ENCODE measurements around the gene AQP7. TPM values are rescaled to one million over a fixed set of nuclear protein-coding genes. Genes with fewer than 3 reads are reported as not detected.

The AQP7 gene
- total RNA-seq, 2 donors from 2014 or later, result 6.4 TPM; not detected in 1

DNA sequence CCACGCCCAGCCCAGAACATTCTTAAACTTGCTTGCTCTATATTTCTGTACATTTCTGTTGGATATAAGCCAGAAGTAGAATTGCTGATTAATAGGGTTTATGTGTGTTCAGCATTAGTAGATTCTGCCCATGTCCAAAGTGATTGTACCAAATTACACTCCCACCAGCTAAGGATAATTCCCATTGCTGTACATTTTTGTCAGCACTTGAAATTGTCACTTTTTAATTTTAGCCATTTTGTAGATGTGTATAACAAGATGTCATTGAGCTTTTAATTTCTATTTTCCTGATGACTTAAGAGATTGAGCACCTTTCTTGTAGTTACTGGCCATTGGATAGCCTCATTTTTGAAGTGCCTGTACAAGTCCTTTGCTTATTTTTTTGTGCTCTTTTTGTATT lies 46.4 kb downstream of the AQP7 start:
- WGBS, result 100% methylated on average over 1 of the region's 1 CpG
- no peak for TF ChIP-seq POLR2A (IDR thresholded peaks at IDR 0.05)
- TF ChIP-seq POLR2AphosphoS5 (IDR thresholded peaks at IDR 0.05), result no peak
- TF ChIP-seq, protein P1, sequence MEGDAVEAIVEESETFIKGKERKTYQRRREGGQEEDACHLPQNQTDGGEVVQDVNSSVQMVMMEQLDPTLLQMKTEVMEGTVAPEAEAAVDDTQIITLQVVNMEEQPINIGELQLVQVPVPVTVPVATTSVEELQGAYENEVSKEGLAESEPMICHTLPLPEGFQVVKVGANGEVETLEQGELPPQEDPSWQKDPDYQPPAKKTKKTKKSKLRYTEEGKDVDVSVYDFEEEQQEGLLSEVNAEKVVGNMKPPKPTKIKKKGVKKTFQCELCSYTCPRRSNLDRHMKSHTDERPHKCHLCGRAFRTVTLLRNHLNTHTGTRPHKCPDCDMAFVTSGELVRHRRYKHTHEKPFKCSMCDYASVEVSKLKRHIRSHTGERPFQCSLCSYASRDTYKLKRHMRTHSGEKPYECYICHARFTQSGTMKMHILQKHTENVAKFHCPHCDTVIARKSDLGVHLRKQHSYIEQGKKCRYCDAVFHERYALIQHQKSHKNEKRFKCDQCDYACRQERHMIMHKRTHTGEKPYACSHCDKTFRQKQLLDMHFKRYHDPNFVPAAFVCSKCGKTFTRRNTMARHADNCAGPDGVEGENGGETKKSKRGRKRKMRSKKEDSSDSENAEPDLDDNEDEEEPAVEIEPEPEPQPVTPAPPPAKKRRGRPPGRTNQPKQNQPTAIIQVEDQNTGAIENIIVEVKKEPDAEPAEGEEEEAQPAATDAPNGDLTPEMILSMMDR (IDR thresholded peaks at IDR 0.05), result no peak
- H3K36me3 ChIP-seq, result no peaks in the 10 kb centered on the region
- no peak for DNase-seq (ENCODE audit: low spot score)
- no peak overlapping the region for H3K4me3 ChIP-seq
- H3K27ac ChIP-seq, result no peak overlapping the region
- H3K27me3 ChIP-seq (replicated peaks; ENCODE audit: insufficient read depth), result no peaks in the 10 kb centered on the region
- no peaks in the 10 kb centered on the region for H3K4me1 ChIP-seq (replicated peaks)
- intact Hi-C loops (cut with DNase I), result no loop called here
- H3K9me3 ChIP-seq, result no peaks in the 10 kb centered on the region

DNA sequence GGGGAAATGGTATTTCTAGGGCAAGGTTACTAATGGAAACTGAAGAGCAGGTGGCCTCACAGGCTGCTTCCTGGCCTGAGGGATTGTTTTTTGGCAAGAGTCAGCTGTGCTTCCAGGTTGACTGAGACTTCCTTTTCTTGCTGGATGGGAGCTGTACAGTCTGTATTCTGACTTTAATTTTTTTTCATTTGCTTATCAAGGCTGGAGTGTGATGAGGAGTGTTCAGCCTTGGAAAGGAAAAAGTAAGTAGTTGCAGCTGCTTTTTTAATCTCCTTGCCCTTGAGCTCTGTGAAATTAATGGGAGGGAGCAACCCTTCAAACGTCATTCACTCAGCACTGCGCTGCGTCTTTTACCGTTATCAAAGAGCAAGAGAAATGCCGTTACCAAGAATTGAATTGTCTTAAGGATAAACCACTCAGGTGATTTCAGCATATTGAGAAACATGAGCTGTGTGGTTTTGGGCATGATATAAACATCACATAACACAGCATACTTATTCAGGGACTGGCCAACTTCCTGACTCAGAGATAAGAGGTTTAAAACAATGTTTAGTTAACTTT lies 47.6 kb downstream of the AQP7 start:
- intact Hi-C loops (cut with DNase I), result no loop called here
- no peak for DNase-seq (ENCODE audit: low spot score)
- H3K27me3 ChIP-seq (replicated peaks; ENCODE audit: insufficient read depth), result no peaks in the 10 kb centered on the region
- H3K36me3 ChIP-seq, result no peaks in the 10 kb centered on the region
- no peaks in the 10 kb centered on the region for H3K9me3 ChIP-seq
- no peak overlapping the region for H3K27ac ChIP-seq
- no peak for TF ChIP-seq POLR2AphosphoS5 (IDR thresholded peaks at IDR 0.05)
- TF ChIP-seq POLR2A (IDR thresholded peaks at IDR 0.05), result no peak
- TF ChIP-seq, protein P1 (IDR thresholded peaks at IDR 0.05), result no peak
- no peak overlapping the region for H3K4me3 ChIP-seq
- 65% methylated on average over 5 of the region's 5 CpGs for WGBS
- H3K4me1 ChIP-seq (replicated peaks), result no peaks in the 10 kb centered on the region

DNA sequence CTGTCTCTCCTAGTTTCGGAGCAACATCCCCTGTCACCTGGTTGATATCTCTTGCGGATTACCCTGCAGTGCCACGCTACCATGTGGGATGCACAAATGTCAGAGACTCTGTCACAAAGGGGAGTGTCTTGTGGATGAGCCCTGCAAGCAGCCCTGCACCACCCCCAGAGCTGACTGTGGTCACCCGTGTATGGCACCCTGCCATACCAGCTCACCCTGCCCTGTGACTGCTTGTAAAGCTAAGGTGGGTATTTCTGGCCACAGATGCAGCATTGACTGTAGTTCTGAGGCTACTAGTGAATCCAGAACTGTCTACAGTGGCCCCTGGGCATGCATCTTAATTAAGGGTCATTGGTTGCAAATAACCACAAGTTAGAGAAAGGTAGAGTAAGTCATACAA lies 50.8 kb downstream of the AQP7 start:
- no peak for DNase-seq (ENCODE audit: low spot score)
- no peaks in the 10 kb centered on the region for H3K4me1 ChIP-seq (replicated peaks)
- no peak overlapping the region for H3K4me3 ChIP-seq
- no peaks in the 10 kb centered on the region for H3K9me3 ChIP-seq
- 83% methylated on average over 4 of the region's 4 CpGs for WGBS
- no peaks in the 10 kb centered on the region for H3K27me3 ChIP-seq (replicated peaks; ENCODE audit: insufficient read depth)
- no peak overlapping the region for H3K27ac ChIP-seq
- intact Hi-C loops (cut with DNase I), result no loop called here
- H3K36me3 ChIP-seq, result peaks cover 0 to 11% of the 10 kb centered on the region in 2 donors
- TF ChIP-seq POLR2AphosphoS5 (IDR thresholded peaks at IDR 0.05), result no peak
- no peak for TF ChIP-seq POLR2A (IDR thresholded peaks at IDR 0.05)
- TF ChIP-seq, protein P1 (IDR thresholded peaks at IDR 0.05), result no peak

DNA sequence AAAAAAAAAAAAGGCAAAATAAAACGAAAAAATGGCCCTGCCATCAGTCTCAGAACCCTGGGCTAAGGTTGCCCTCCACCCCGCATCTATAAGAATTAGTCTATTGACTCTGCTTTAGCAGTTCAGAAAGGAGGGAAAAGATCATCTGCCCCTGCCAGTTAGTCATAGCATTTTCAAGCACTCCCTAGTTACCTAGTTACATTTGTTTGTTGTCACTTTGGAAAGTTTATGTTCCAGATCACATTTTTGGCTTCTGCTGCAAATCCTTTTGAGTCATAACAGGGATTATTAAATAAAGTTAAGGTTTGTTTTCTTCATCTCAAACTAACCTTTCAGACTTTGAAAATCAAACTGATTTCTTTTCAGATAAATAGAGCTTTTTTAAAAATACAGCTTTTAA lies 52.1 kb downstream of the AQP7 start:
- intact Hi-C loops (cut with DNase I), result no loop called here
- H3K4me3 ChIP-seq, result no peak overlapping the region
- no peaks in the 10 kb centered on the region for H3K9me3 ChIP-seq
- H3K27me3 ChIP-seq (replicated peaks; ENCODE audit: insufficient read depth), result no peaks in the 10 kb centered on the region
- H3K36me3 ChIP-seq, result peaks cover 0 to 19% of the 10 kb centered on the region in 2 donors
- DNase-seq (ENCODE audit: low spot score), result no peak
- no peak for TF ChIP-seq POLR2A (IDR thresholded peaks at IDR 0.05)
- TF ChIP-seq POLR2AphosphoS5 (IDR thresholded peaks at IDR 0.05), result peak; percentile 27
- no peaks in the 10 kb centered on the region for H3K4me1 ChIP-seq (replicated peaks)
- no peak overlapping the region for H3K27ac ChIP-seq
- 62% methylated on average over 2 of the region's 2 CpGs for WGBS

DNA sequence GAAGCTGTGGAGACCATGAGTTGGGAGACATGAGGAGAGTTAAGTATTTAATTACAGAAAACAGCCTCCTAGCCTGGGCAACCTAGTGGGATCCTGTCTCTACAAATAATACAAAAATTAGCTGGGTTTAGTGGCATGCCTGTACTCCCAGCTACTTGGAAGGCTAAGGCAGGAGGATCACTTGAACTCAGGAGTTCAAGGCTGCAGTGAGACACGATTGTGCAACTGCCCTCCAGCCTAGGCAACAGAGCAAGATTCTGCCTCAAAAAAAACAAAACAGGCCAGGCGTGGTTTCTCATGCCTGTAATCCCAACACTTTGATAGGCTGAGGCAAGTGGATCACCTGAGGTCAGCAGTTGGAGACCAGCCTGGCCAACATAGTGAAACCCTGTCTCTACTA lies 52.6 kb downstream of the AQP7 start:
- no peak for DNase-seq (ENCODE audit: low spot score)
- Histone ChIP-seq H3K27ac (no peak overlapping the region), H3K4me3 (no peak overlapping the region), H3K27me3 (replicated peaks; ENCODE audit: insufficient read depth) (no peaks in the 10 kb centered on the region), H3K9me3 (no peaks in the 10 kb centered on the region), H3K36me3 (peaks cover 0 to 19% of the 10 kb centered on the region in 2 donors), H3K4me1 (replicated peaks) (no peaks in the 10 kb centered on the region)
- intact Hi-C loops (cut with DNase I), result no loop called here
- TF ChIP-seq, protein P1 (IDR thresholded peaks at IDR 0.05), result no peak
- 88% methylated on average over 2 of the region's 2 CpGs for WGBS
